Sigmoid colon (tissue), 3 donors: ENCODE data around the gene CHI3L2.

Experiments used
- POLR2A ChIP-seq, 2 donors: fragments of 450-650 bp; IDR thresholded peaks; one replicate each; pipeline ENCODE4 v1.6.1; 2016; ENCODE audit warnings: antibody characterized with exemption in 2 of 2, mild to moderate bottlenecking in 2 of 2, moderate library complexity in 2 of 2
- TF ChIP-seq, protein P1 (sequence below), 4 experiments: fragments of 450-650 bp in 3 of 4; fragments of 200-600 bp in 1 of 4; IDR thresholded peaks; one replicate each; pipeline ENCODE4 v1.5.1; 2016 to 2019; ENCODE audit warnings: antibody characterized with exemption in 4 of 4, mild to moderate bottlenecking in 3 of 4, moderate library complexity in 2 of 4

DNA sequence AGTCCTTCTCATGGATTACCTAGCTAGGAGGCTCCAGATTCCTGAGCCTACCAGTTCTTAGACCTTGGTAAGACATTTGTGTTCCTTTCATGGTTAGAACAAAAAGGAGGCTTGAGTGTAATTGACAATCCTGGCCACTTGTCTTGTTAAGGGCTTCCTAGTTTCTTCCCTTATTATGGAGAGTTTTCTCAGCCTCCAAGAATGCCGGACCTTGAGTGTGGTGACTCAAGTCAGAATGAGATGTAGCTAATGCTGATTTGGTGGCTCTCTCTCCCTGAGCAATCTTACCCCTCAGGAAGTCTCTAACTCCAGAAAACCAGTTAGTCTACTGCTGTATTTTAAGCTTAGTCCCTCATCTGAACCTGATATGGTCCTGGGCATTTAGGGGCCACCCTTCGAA lies 14.3 kb downstream of the CHI3L2 start:
- TF ChIP-seq POLR2A (IDR thresholded peaks at IDR 0.05): no peak
- TF ChIP-seq, protein P1, sequence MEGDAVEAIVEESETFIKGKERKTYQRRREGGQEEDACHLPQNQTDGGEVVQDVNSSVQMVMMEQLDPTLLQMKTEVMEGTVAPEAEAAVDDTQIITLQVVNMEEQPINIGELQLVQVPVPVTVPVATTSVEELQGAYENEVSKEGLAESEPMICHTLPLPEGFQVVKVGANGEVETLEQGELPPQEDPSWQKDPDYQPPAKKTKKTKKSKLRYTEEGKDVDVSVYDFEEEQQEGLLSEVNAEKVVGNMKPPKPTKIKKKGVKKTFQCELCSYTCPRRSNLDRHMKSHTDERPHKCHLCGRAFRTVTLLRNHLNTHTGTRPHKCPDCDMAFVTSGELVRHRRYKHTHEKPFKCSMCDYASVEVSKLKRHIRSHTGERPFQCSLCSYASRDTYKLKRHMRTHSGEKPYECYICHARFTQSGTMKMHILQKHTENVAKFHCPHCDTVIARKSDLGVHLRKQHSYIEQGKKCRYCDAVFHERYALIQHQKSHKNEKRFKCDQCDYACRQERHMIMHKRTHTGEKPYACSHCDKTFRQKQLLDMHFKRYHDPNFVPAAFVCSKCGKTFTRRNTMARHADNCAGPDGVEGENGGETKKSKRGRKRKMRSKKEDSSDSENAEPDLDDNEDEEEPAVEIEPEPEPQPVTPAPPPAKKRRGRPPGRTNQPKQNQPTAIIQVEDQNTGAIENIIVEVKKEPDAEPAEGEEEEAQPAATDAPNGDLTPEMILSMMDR (IDR thresholded peaks at IDR 0.05): no peak
